Measurements from ENCODE around the gene ALAS1.

DNA sequence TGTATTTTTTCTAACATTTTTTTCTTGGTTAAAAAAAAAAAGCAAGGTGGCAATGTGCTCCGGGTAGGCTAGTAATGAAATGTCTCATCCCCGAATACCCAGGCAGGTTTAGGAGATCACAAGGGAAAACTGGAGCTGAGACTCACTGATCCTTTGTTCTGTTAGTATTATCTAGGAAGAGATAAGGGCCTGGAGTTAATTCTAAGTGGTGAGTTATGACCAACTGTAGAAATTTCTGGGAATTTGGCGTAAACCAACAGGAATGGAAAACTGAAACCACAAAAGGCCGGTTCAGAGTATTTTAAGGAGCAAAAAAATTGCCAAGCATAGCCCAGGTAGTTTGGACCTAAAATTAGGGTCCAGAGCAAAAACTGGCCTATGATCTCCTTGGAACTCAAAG is 60.0 kb downstream of the ALAS1 start:
- no peak for TF ChIP-seq IKZF3 (tag by site-specific recombination; IDR thresholded peaks at IDR 0.05)
- TF ChIP-seq, protein P1, sequence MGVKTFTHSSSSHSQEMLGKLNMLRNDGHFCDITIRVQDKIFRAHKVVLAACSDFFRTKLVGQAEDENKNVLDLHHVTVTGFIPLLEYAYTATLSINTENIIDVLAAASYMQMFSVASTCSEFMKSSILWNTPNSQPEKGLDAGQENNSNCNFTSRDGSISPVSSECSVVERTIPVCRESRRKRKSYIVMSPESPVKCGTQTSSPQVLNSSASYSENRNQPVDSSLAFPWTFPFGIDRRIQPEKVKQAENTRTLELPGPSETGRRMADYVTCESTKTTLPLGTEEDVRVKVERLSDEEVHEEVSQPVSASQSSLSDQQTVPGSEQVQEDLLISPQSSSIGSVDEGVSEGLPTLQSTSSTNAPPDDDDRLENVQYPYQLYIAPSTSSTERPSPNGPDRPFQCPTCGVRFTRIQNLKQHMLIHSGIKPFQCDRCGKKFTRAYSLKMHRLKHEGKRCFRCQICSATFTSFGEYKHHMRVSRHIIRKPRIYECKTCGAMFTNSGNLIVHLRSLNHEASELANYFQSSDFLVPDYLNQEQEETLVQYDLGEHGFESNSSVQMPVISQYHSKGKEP (tag by site-specific recombination; IDR thresholded peaks at IDR 0.05): no peak
- TF ChIP-seq, protein P2, sequence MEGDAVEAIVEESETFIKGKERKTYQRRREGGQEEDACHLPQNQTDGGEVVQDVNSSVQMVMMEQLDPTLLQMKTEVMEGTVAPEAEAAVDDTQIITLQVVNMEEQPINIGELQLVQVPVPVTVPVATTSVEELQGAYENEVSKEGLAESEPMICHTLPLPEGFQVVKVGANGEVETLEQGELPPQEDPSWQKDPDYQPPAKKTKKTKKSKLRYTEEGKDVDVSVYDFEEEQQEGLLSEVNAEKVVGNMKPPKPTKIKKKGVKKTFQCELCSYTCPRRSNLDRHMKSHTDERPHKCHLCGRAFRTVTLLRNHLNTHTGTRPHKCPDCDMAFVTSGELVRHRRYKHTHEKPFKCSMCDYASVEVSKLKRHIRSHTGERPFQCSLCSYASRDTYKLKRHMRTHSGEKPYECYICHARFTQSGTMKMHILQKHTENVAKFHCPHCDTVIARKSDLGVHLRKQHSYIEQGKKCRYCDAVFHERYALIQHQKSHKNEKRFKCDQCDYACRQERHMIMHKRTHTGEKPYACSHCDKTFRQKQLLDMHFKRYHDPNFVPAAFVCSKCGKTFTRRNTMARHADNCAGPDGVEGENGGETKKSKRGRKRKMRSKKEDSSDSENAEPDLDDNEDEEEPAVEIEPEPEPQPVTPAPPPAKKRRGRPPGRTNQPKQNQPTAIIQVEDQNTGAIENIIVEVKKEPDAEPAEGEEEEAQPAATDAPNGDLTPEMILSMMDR (tag by site-specific recombination; IDR thresholded peaks at IDR 0.05): no peak
- no peak for TF ChIP-seq MEIS1 (CRISPR knock-in tag; IDR thresholded peaks at IDR 0.05; ENCODE audit: borderline replicate concordance)
- TF ChIP-seq ZNF629 (tag by site-specific recombination; IDR thresholded peaks at IDR 0.05): no peak
- TF ChIP-seq ZNF624 (tag by site-specific recombination; IDR thresholded peaks at IDR 0.05): no peak
